Ishikawa (cell line): ENCODE results near the gene TXNDC2.

ENCODE experiments used
- CREB1 ChIP-seq: IDR thresholded peaks from 2 replicates; pipeline ENCODE4 v1.6.1; 2012; ENCODE audit warnings: low read depth
- RAD21 ChIP-seq: IDR thresholded peaks from 2 replicates; pipeline ENCODE4 v1.6.1; 2012; ENCODE audit warnings: low read depth
- TCF12 ChIP-seq: IDR thresholded peaks from 2 replicates; pipeline ENCODE4 v1.6.1; 2012; ENCODE audit warnings: low read depth
- TF ChIP-seq, protein P1 (sequence below): IDR thresholded peaks from 2 replicates; pipeline ENCODE4 v1.6.1; 2012; ENCODE audit warnings: low read depth, mild to moderate bottlenecking

DNA sequence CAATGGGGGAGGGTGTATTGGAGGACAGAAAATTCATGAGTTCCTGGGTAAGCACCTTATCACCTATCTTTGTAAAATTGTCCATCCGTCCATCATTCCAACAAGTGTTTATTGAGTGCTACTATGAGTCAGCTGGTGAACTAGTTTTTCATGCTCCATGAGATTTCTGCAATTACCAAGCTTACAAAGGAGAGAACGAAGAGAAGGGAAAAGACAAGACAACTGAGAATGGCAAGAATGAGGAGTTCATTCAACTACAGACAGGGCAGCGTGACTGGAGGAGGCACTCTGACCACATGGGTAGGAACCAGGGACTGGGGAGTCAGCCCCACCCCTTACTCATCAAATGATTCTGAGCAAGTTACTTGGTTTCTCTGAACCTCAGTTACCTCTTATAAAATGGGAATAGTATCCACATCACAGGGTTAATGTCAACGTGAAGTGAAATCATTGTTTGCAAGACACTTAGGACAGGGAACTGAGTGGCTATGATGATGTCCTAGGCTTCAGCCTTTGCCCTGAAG is 18.6 kb upstream of the TXNDC2 start:
- TF ChIP-seq, protein P1, sequence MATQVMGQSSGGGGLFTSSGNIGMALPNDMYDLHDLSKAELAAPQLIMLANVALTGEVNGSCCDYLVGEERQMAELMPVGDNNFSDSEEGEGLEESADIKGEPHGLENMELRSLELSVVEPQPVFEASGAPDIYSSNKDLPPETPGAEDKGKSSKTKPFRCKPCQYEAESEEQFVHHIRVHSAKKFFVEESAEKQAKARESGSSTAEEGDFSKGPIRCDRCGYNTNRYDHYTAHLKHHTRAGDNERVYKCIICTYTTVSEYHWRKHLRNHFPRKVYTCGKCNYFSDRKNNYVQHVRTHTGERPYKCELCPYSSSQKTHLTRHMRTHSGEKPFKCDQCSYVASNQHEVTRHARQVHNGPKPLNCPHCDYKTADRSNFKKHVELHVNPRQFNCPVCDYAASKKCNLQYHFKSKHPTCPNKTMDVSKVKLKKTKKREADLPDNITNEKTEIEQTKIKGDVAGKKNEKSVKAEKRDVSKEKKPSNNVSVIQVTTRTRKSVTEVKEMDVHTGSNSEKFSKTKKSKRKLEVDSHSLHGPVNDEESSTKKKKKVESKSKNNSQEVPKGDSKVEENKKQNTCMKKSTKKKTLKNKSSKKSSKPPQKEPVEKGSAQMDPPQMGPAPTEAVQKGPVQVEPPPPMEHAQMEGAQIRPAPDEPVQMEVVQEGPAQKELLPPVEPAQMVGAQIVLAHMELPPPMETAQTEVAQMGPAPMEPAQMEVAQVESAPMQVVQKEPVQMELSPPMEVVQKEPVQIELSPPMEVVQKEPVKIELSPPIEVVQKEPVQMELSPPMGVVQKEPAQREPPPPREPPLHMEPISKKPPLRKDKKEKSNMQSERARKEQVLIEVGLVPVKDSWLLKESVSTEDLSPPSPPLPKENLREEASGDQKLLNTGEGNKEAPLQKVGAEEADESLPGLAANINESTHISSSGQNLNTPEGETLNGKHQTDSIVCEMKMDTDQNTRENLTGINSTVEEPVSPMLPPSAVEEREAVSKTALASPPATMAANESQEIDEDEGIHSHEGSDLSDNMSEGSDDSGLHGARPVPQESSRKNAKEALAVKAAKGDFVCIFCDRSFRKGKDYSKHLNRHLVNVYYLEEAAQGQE: no peak
- TF ChIP-seq TCF12 (no peak), RAD21 (no peak), CREB1 (no peak)
